HG03097 (cell line): Measurements from ENCODE around the gene TTYH3.
A peak's percentile ranks its signal among the peaks of the same experiment; 100 is the strongest.

Source experiments
- ATAC-seq: cut with Tn5 transposase; IDR thresholded peaks from one replicate; pipeline ENCODE4 v1.9.1; 2021; ENCODE audit not compliant: unreplicated experiment, low FRiP score

TTYH3 gene

DNA sequence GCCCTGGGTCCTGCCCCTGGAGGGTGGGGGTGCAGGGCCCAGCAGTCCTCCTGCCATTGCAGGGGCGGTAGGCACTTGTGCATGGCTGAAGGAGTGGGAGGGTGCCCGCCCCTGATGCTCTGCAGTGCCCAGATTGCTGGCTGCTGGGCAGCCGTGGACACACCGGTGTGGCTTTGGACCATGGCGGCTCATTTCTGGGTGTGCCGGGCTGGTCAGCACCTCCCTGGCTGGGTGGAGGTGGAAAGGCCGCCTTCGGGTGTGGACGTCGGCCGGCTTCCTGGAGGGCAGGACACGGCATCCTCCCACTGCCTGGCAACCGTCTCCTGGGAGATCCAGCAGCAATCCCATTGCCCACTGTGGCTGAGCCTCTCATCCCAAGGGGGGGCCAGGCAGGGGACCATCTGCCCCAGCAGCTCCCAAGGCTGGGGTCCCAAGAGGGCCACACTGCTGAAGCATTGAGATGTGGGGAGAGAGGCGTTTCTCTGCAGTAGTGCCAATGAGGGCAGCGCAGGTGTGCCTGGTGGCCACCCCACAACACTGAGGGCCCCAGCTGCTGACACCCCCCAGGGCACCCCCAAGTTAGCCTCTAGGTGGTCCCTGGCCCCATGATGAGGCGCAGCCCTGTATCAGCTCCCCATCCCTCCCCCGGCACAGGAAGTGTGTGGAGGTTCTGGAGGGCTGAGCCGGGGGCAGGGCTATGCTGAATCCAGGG lies 12.9 kb downstream of the TTYH3 start:
- peak; percentile 27 for ATAC-seq

DNA sequence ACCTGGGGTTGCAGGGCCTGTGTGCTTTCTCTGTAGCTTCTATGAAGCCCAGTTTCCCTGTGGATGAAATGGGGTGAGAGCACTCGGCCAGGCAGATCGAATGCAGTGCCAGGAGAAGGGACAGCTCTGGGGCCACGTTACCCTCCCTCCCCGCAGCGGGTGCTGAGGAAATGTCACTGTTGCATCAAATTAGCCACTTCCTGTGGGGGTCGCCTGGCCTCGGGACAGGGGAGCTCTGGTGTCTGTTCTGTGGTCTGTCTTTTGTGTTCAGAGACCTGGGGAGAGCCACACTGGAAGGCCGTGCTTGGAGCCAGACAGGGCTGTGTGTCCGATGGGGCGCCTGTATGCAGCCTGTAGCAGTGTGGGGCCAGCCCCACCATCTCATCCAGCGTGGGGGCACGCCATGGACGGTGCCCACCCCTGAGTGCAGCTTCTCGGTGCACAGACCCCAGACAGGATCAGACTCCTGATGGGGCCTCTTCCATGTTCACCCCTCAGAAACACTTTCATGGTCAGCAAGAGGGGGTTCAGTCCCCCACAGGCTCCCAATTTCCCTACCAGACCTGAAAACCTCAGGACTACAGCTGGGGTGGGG lies 13.6 kb downstream of the TTYH3 start:
- peak; percentile 53 for ATAC-seq

DNA sequence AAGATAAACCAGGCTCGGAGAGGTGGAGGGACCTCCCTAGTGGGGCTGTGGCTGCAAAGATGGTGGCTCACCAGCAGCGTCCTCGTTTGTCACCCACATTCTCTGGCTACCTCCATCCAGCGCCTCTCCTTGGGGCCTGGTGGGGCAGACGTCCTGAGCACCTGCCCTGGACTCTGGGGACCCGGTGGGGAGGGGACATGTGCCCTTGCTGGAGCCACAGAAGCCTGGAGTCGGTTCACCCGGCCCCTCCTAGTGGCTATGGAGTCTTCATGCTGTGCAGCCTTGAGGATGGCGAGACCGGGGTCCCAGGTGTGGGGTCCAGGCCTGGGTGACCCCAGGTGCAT lies 14.5 kb downstream of the TTYH3 start:
- no peak for ATAC-seq

DNA sequence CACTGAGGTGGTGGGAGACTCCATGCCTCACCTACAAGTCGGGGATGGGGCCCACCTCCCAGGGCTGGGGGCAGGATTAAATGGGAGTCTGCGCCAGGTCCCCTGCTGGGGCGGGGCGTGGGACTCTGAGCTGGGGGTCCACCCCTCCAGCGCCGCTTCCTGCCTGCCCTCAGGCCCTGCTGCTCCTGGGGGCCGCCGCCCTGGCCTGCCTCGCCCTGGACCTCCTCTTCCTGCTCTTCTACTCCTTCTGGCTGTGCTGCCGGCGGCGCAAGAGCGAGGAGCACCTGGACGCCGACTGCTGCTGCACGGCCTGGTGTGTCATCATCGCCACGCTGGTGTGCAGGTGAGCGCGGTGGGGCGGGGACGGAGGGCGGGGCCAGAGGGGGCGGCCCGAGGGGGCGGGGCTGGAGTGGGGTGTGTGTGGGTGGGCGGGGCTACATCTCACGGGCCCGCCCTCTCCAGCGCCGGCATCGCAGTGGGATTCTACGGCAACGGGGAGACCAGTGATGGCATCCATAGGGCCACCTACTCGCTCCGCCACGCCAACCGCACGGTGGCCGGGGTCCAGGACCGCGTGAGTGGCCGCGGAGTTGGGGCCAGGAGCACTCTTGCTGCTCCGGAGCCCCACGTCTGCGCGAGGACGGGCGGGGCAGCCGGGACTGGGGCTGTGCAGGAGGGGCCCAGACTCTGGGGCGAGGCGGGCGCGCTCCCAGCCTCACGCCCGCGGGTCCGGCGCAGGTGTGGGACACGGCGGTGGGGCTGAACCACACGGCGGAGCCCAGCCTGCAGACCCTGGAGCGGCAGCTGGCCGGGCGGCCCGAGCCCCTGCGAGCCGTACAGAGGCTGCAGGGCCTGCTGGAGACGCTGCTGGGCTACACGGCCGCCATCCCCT lies 15.1 kb downstream of the TTYH3 start:
- no peak for ATAC-seq

DNA sequence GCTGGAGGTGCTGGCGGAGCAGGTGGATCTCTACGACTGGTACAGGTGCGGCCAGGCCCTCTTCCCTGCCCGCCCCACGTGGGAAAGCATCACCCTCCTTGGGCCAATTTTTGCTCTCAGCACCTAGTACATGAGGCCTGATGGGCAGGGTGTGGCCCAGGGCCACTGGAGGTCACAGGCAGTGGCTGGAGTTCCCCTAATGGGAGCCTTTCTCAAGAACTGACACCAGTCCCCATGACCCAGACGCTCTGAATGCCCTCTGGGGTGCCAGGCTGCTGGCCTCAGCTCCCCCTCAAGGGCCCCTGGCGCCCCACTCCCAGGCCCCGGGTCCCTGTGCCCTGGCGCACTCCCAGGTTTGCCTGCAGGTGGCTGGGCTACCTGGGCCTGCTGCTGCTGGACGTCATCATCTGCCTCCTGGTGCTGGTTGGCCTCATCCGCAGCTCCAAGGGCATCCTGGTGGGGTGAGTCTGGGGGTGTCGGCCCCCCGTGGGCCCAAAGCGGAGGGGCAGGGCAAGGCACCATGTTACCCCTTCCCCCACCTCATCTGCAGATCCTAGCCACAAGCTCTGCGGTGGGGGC lies 15.9 kb downstream of the TTYH3 start:
- no peak for ATAC-seq

DNA sequence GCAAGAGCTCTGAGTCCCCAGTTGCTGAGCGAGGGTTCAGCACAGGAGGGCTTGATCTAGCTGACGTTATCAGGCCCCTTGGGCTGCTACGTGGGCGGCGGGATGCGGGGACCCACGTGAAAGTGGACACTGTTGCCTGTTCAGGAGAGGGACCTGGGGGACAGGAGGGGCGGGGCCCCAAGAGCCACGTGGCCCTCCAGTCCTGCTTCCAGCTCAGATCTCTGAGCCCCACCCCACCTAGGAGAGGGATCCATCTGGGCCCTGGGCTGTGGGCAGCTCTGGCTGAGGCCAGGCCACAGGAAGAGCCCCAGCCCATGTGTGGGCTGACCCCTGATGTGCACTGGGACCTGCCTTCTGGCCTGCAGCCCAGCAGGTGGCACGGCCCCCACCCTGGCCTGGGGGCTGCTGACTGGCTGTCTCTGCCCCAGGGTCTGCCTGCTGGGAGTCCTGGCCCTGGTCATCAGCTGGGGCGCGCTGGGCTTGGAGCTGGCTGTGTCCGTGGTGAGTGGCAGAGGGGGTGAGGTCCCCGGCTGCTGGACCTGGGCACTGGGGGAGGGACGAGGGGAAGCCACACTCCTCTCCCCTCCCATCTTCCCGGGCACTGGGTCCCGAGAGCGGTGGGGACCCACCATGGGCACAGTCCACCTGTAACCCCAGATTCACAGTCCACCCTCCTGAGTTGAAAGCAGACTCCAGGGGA lies 17.5 kb downstream of the TTYH3 start:
- ATAC-seq = no peak

DNA sequence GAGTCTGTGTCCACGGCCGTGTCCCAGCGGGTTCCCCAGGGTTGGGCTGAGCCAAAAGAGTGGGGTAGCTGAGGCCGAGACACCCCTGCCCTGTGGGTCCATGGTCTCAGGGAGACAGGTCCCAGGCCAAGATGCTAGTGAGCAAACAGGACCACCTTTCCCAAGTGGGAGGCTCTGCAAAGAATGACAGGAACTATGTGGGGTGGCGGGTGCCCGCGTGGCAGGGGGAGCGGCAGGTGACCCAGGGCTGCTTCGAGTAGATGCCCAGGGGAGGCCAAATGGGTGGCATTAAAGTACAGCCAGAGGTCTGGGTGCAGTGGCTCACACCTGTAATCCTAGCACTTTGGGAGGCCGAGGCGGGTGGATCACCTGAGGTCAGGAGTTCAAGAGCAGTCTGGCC lies 18.2 kb downstream of the TTYH3 start:
- no peak for ATAC-seq

DNA sequence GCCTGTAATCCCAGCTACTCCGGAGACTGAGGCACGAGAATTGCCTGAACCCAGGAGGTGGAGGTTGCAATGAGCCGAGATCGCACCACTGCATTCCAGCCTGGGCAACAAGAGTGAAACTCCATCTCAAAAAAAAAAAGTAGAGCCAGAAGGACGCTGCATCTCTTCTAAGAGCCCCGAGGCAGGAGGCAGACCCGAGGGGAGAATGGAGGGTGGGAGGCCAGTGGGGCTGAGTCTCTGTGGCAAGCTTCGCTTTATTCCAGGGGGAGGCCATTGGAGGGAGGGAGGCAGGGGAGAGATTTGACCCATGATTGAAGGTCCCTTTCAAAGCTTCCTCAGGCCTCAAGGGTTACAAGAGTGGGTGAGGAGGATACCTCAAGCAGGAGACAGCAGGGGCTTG lies 18.7 kb downstream of the TTYH3 start:
- ATAC-seq = no peak

DNA sequence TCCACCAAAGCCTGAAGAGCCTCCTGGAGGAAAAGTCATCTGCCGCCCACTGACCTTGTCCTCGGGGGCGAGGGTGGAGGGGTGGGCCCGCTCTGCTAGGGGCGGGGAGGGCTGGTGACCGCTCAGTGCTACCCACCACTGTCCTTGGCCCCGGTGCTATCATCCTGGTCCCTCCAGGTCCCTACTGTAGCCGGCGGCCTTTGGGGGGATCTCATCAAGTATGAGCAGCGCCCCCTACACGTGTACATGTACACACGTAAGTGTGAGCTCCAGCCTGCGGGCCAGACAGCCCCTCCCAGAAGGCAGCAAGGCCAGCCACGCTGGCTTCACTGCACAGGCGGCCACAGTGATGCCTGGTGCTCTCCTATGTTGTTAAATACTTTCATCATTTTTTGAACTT lies 19.6 kb downstream of the TTYH3 start:
- ATAC-seq = no peak

DNA sequence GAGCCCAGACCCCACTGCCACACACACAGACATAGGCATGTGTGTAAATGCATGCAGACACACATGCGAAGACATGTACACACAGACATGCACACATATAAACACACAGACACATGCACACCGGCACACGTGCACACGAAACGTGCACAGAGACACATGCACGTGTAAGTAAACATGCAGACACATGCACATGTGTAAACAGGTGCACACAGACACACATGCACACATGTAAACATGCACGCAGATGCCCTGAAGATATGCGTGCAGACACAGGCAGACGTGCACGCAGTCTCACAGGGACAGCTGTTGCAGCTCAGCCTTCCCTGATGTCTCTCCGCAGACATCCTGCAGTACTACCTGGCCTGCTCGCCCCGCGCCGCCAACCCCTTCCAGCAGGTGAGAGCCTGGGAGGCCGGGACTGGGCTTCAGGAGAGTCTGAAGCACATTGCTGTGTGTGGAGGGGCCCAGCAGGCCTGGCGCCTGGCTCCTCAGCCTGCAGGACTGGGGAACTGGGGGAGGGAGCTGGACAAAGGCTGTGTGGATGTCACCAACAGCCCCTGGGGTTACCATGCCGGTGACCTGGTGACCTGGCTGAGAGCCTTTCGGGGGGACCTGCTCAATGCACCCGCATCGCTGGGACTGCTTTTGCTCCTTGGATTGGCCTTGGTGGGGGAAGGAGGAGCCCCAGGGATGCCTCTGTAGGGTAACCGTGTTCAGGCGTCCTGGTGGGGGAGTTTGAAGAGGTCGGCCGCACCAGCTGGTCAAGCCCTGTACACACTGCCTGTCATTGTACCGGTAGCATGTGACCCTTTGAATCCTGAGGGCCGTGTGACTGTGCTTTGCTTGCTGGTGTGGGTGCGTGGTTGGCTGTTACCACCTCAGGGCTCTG lies 20.3 kb downstream of the TTYH3 start:
- no peak for ATAC-seq

DNA sequence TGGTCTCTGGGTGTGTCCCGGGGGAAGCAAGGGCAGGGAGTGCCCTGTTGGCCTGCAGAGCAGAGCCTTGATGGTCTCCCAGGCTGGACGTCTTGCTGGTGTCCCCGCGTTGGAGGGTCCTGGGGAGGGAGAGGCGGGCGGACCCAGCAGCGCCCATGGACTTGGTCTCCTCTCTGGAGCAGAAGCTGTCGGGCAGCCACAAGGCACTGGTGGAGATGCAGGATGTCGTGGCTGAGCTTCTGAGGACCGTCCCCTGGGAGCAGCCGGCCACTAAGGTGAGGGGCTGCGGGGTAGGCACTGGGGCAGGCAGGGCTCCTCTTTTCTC lies 20.9 kb downstream of the TTYH3 start:
- no peak for ATAC-seq

DNA sequence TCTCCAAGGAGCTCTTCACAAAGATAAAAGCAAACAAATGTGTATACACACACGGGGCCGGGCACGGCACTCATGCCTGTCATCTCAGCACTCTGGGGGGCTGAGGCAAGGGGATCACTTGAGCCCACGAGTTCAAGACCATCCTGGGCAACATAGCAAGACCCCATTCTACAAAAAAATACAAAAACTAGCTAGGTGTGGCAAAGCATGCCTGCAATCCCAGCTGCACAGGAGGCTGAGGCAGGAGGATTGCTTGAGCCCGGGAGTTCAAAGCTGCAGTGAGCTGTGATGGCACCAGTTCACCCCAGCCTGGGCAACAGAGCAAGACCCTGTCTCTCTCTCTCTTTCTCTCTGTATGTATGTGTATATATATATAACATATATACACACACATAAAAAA lies 22.3 kb downstream of the TTYH3 start:
- ATAC-seq = no peak

DNA sequence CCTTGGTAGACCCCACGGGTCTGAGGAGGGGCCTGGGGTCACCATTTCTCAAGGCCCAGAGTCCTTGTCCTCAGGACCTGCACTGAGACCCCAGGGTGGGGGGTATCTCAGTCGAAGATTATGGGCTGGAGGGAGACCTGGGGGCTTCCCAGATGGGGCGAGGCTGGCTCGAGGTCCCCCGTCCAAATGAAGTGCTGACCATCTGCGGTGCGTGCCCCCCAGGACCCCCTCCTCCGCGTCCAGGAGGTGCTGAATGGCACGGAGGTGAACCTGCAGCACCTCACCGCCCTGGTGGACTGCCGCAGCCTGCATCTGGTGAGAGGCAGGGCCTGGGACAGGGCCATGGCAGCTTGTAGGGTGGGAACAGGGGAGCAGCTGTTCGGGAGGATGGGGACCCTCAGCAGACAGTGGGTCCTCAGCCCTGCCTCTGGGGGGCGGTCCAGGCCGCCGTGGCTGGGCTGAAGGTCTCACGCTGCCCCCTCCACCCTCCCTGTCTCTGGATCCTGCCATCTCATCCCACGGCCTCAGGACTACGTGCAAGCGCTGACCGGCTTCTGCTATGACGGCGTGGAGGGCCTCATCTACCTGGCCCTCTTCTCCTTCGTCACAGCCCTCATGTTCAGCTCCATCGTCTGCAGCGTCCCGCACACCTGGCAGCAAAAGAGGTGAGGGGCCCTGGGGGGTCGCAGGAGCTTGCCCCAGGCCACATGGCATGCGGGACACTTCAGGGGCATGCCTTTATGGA lies 24.3 kb downstream of the TTYH3 start:
- ATAC-seq = no peak

DNA sequence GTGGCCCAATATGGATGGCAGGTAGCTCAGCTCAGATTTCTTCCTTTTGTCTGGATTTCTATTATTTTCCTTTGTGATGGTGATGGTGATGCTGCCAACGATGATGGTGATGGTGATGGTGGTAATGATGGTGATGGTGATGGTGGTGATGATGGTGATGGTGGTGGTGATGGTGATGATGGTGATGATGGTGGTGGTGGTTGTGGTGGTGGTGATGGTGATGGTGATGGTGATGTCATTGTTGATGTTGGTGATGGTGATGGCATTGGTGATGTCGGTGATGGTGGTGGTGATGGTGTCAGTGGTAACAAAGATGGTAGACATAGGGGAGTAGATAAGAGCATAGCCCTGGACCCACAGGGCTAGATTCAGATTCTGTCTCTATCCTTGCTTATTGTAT lies 25.4 kb downstream of the TTYH3 start:
- ATAC-seq = no peak

DNA sequence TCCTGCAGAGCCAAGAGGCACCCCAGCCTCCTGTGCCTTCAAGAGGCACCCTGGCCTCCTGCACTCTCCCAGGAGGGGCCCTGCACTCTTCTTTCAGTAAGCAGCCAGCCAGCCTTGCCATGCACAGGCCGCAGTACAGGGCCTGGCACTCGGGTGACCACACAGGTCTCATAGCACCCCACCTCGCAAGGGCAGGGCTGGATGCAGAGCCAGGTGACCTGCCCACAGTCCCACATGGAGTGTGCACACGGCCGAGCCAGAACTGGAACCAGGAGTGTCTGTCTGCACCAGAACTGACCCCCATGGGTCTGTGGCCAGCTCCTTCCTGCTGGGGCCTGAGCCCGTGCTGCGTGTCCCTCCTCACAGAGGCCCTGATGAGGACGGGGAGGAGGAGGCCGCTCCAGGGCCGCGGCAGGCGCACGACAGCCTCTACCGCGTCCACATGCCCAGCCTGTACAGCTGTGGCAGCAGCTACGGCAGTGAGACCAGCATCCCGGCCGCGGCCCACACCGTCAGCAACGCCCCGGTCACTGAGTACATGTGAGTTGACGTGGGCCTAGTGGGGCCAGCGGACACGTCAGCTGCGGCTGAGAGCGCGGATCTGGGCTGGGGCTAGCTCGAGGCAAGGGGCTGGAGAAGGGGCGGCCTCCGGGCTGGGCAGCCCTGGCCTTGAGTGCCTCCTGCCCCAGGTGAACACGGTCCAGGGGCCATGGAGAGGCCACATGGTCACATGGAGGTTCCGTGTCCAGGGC lies 26.3 kb downstream of the TTYH3 start:
- ATAC-seq = no peak

DNA sequence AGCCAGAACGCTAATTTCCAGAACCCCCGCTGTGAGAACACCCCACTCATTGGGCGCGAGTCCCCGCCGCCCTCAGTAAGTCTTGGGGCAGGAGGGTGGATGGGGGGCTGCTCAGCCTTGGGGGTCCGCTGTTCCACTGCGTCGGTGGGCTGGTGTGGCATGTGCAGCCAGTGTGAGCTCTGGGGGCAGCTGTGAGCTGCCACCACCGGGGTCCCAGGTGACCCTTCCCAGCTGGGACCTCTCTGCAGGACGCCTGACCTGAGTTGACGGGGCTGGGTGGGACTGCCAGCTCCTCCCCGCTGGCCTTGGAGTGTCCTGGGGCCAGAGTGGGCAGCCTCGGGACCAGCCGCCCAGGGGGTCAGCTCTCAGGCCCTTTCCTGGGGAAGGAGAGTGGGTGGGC lies 27.2 kb downstream of the TTYH3 start:
- ATAC-seq = no peak

DNA sequence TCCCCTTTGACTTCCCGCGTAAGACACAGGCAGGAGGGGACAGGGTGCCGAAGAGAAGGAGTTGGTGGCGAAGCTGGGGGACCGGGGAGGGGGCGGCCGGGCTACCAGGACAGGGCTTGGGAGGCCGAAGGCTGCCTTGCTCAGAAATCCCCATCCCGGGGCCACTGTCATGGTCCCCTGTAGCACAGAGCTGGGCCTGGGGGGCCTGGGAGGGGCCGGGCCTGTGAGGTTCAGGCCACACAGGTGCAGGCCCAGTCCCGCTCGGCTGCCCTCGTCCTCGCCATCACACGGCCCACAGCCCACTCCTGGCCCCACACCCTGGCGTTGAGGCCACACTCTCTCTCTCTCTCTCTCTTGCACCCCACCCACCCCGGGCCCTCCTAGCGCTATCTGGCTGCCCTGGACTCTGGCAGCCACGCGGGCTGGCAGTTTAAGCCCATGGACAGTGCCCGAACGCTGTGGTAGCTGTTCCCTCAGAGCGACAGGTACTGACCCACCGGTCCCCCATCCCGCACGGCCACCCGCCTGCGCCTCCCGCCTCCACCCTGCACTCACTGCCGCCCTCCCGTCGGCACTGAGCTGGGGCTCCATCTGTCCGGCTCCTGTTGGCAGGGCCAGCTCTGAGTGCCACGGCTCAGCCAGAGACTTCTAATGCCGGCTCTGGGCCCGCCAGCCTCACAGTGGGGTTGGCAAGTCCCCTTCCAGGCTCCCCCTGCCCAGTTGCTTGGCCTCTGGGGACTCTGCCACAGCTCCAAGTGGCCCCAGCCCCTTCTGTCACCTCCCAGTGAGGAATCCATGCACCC lies 28.0 kb downstream of the TTYH3 start:
- ATAC-seq = no peak
